ENCODE data around the gene NF1. TPM values are rescaled to one million over a fixed set of nuclear protein-coding genes. Genes with fewer than 3 reads are reported as not detected.
A peak's percentile ranks its signal among the peaks of the same experiment; 100 is the strongest.

NF1 gene
- total RNA-seq, 4 donors from 2014 or later, result 40.9 to 158 (median 113) TPM

- no peak for TF ChIP-seq POLR2A (IDR thresholded peaks at IDR 0.05)
- TF ChIP-seq, protein P1, sequence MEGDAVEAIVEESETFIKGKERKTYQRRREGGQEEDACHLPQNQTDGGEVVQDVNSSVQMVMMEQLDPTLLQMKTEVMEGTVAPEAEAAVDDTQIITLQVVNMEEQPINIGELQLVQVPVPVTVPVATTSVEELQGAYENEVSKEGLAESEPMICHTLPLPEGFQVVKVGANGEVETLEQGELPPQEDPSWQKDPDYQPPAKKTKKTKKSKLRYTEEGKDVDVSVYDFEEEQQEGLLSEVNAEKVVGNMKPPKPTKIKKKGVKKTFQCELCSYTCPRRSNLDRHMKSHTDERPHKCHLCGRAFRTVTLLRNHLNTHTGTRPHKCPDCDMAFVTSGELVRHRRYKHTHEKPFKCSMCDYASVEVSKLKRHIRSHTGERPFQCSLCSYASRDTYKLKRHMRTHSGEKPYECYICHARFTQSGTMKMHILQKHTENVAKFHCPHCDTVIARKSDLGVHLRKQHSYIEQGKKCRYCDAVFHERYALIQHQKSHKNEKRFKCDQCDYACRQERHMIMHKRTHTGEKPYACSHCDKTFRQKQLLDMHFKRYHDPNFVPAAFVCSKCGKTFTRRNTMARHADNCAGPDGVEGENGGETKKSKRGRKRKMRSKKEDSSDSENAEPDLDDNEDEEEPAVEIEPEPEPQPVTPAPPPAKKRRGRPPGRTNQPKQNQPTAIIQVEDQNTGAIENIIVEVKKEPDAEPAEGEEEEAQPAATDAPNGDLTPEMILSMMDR (IDR thresholded peaks at IDR 0.05), result no peak
- H3K4me3 ChIP-seq, result no peak overlapping the region
- H3K27ac ChIP-seq, result no peak overlapping the region
- no peaks in the 10 kb centered on the region for H3K36me3 ChIP-seq
- no peaks in the 10 kb centered on the region for H3K9me3 ChIP-seq
- no peaks in the 10 kb centered on the region for H3K4me1 ChIP-seq
- intact Hi-C loops (cut with DNase I; ENCODE audit: low total_unique reads), result no loop called here
- DNase-seq, result no peak
- no peaks in the 10 kb centered on the region for H3K27me3 ChIP-seq
Measured at GRCh38 chr17:31369266-31369665, 274.5 kb downstream of the NF1 start.

DNA sequence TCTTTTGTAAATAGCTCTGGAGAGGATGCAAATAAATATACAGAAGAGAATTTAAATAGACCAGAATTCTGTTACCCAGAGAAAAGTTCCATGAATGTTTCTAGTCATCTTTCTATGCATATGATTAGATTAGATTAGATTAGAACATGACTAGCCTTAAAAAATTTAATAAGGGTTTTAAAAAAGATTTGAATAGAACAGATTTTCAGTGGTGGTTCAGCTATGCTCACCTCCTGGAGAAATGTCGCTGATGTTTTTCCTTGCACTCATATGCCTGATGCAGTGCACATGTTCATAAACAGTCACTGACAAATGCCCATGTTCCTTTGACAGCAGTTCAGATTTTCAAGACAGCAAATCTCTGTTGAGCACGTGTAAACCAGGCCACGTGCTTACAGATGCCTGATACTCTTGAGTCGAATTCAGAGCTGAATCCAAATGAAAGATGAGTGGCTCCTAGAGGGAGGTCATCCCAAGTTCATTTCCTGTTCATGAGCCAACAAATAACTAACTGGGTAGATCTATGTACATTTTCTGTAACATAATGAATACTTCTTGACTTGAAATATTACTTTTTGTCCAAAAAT is 276.8 kb downstream of the NF1 start:
- no peaks in the 10 kb centered on the region for H3K9me3 ChIP-seq
- H3K4me3 ChIP-seq, result no peak overlapping the region
- H3K27me3 ChIP-seq, result no peaks in the 10 kb centered on the region
- TF ChIP-seq POLR2A (IDR thresholded peaks at IDR 0.05), result no peak
- TF ChIP-seq, protein P1 (IDR thresholded peaks at IDR 0.05), result no peak
- no peaks in the 10 kb centered on the region for H3K4me1 ChIP-seq
- H3K27ac ChIP-seq, result no peak overlapping the region
- intact Hi-C loops (cut with DNase I; ENCODE audit: low total_unique reads), result no loop called here
- DNase-seq, result no peak
- H3K36me3 ChIP-seq, result no peaks in the 10 kb centered on the region

DNA sequence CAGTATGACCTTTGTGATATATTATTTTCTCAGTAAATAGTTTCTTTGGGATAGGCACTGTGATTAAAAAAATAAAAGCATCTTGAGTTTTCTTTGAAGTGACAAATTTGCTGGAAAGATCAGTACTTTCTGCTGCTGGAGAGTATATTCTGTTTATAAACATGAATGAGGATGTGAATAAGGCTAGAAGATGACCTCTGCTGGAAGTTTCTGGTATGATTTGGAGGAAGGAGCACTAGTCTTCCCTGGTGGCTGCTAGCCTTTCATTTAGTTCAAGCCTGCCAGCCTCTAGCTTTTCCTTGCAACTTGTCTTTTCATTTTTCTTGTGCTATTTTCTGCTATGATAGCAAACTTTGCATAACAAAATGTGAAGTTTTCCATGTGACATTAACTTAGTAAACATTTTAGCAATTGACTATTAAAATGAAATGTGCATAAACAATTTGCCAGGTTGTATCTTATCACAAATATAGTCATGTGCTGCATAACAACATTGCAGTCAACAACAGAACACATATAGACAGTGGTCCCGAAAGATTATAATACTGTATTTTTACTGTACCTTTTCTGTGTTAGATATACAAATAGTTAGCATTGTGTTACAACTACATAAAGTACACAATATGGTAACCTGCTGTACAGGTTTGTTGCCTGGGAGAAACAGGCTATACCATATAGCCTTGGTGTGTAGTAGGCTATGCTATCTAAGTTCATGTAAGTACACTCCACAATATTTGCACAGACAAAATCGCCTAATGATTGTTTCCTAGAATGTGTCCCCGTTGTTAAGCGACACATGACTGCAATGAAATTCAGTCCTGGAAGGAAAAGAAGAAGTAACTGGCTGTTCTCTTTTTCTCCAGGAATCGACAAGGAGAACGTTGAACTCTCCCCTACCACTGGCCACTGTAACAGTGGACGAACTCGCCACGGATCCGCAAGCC is 278.6 kb downstream of the NF1 start:
- intact Hi-C loops (cut with DNase I; ENCODE audit: low total_unique reads), result no loop called here
- no peaks in the 10 kb centered on the region for H3K27me3 ChIP-seq
- H3K36me3 ChIP-seq, result no peaks in the 10 kb centered on the region
- no peaks in the 10 kb centered on the region for H3K4me1 ChIP-seq
- TF ChIP-seq POLR2A (IDR thresholded peaks at IDR 0.05), result no peak
- TF ChIP-seq, protein P1 (IDR thresholded peaks at IDR 0.05), result peak in 2 of 4 experiments; percentile 21 to 38
- H3K27ac ChIP-seq, result no peak overlapping the region
- H3K4me3 ChIP-seq, result no peak overlapping the region
- H3K9me3 ChIP-seq, result no peaks in the 10 kb centered on the region
- DNase-seq, result no peak

DNA sequence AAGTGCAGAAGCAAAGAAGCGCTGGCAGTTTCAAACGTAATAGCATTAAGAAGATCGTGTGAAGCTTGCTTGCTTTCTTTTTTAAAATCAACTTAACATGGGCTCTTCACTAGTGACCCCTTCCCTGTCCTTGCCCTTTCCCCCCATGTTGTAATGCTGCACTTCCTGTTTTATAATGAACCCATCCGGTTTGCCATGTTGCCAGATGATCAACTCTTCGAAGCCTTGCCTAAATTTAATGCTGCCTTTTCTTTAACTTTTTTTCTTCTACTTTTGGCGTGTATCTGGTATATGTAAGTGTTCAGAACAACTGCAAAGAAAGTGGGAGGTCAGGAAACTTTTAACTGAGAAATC is 279.3 kb downstream of the NF1 start:
- no peak overlapping the region for H3K4me3 ChIP-seq
- no peaks in the 10 kb centered on the region for H3K36me3 ChIP-seq
- intact Hi-C loops (cut with DNase I; ENCODE audit: low total_unique reads), result no loop called here
- no peaks in the 10 kb centered on the region for H3K27me3 ChIP-seq
- H3K27ac ChIP-seq, result no peak overlapping the region
- DNase-seq, result no peak
- H3K9me3 ChIP-seq, result no peaks in the 10 kb centered on the region
- no peak for TF ChIP-seq POLR2A (IDR thresholded peaks at IDR 0.05)
- TF ChIP-seq, protein P1 (IDR thresholded peaks at IDR 0.05), result no peak
- H3K4me1 ChIP-seq, result no peaks in the 10 kb centered on the region

- no peak overlapping the region for H3K4me3 ChIP-seq
- no peaks in the 10 kb centered on the region for H3K9me3 ChIP-seq
- intact Hi-C loops (cut with DNase I; ENCODE audit: low total_unique reads), result no loop called here
- no peaks in the 10 kb centered on the region for H3K4me1 ChIP-seq
- DNase-seq, result no peak
- no peaks in the 10 kb centered on the region for H3K36me3 ChIP-seq
- H3K27me3 ChIP-seq, result no peaks in the 10 kb centered on the region
- H3K27ac ChIP-seq, result no peak overlapping the region
- TF ChIP-seq POLR2A (IDR thresholded peaks at IDR 0.05), result no peak
- TF ChIP-seq, protein P1 (IDR thresholded peaks at IDR 0.05), result no peak
Measured at GRCh38 chr17:31374503-31374902, 279.7 kb downstream of the NF1 start.
